ENCODE data around the gene L1CAM.

DNA sequence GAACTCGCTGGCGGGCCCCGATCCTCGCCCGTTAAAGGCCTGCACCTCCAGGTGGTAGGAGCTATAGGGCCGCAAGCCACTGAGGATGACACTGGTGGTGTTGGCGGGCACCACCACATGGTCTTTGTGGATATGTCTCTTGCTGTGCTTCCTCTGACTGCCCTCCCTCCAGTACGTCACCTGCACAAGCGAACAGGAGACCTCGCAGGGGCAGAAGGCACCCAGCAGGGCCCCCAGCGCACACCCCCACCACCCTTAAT is 20.7 kb downstream of the L1CAM start:
- TF ChIP-seq, protein P1, sequence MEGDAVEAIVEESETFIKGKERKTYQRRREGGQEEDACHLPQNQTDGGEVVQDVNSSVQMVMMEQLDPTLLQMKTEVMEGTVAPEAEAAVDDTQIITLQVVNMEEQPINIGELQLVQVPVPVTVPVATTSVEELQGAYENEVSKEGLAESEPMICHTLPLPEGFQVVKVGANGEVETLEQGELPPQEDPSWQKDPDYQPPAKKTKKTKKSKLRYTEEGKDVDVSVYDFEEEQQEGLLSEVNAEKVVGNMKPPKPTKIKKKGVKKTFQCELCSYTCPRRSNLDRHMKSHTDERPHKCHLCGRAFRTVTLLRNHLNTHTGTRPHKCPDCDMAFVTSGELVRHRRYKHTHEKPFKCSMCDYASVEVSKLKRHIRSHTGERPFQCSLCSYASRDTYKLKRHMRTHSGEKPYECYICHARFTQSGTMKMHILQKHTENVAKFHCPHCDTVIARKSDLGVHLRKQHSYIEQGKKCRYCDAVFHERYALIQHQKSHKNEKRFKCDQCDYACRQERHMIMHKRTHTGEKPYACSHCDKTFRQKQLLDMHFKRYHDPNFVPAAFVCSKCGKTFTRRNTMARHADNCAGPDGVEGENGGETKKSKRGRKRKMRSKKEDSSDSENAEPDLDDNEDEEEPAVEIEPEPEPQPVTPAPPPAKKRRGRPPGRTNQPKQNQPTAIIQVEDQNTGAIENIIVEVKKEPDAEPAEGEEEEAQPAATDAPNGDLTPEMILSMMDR (IDR thresholded peaks at IDR 0.05) = no peak
- TF ChIP-seq EZH2 (IDR thresholded peaks at IDR 0.05; ENCODE audit: borderline replicate concordance, insufficient read depth, low read depth, low read length, poor library complexity, severe bottlenecking) = no peak
